ENCODE results near the gene CFAP54. TPM values are rescaled to one million over a fixed set of nuclear protein-coding genes. Genes with fewer than 3 reads are reported as not detected.

CFAP54 gene
- polyA plus RNA-seq, 1 donor from 2014 or later, result 1.1 TPM

DNA sequence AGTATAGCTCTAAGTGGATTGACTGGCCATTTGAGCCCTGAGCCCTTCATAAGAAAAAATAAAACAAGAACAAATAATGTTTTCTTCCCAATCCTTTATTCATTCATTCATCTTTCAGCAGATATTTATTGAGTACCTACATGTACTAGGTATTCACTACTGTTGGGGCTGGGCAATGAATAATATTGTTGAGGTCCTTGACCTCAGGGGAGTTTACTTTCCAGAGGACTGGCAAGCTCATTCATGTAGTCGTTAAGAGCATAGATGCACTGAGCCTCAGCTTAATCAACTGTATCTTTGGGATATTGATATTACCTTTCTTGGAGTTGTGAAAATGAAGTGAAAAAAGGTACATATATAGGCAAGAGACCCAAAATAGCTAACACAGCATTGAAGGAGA, 7.6 kb downstream of the CFAP54 start:
- Histone ChIP-seq H3K27ac (ENCODE audit: low read length) (no peak overlapping the region), H3K36me3 (ENCODE audit: insufficient read depth, low read length) (no peaks in the 10 kb centered on the region), H2AFZ (ENCODE audit: low read depth, low read length) (no peak overlapping the region), H3K27me3 (ENCODE audit: insufficient read depth, low read depth, low read length) (no peaks in the 10 kb centered on the region), H3K79me2 (replicated peaks; ENCODE audit: insufficient read depth, low read length) (no peaks in the 10 kb centered on the region), H3K9ac (ENCODE audit: low read length) (no peak overlapping the region), H3K9me2 (ENCODE audit: insufficient read depth, low read length) (no peaks in the 10 kb centered on the region), H3K4me2 (ENCODE audit: low read length) (no peak overlapping the region), H4K20me1 (ENCODE audit: insufficient read depth) (no peaks in the 10 kb centered on the region), H3K9me3 (ENCODE audit: low read length) (no peaks in the 10 kb centered on the region), H3F3A (ENCODE audit: insufficient read depth, low read length, poor library complexity, severe bottlenecking) (no peaks in the 10 kb centered on the region), H3K4me3 (ENCODE audit: low read length) (no peak overlapping the region)
- TF ChIP-seq RAD21 (conservative IDR thresholded peaks at IDR 0.05) (no peak), EP300 (conservative IDR thresholded peaks at IDR 0.05; ENCODE audit: poor library complexity, severe bottlenecking) (no peak), EZH2 (IDR thresholded peaks at IDR 0.05; ENCODE audit: borderline replicate concordance, insufficient read depth, low read length, poor library complexity, severe bottlenecking) (no peak)

DNA sequence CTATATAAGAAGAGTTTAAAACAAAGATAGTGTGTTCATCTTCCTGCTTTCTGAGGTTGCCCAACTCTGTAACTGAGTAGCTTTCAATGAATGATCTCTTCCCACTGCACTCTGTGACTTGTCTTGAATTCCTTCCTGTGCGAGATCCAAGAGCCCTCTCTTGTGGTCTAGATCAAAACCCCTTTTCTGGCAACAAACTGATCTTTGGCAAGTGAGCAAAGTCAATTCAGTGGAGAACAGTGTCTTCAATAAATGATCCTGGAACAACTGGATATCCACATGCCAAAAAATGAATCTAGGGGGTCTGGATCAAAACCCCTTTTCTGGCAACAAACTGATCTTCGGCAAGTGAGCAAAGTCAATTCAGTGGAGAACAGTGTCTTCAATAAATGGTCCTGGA, 8.5 kb downstream of the CFAP54 start:
- Histone ChIP-seq H3K4me3 (ENCODE audit: low read length) (no peak overlapping the region), H3K9ac (ENCODE audit: low read length) (no peak overlapping the region), H3K27ac (ENCODE audit: low read length) (no peak overlapping the region), H3F3A (ENCODE audit: insufficient read depth, low read length, poor library complexity, severe bottlenecking) (no peaks in the 10 kb centered on the region), H3K9me3 (ENCODE audit: low read length) (no peaks in the 10 kb centered on the region), H3K4me2 (ENCODE audit: low read length) (no peak overlapping the region), H3K27me3 (ENCODE audit: insufficient read depth, low read depth, low read length) (no peaks in the 10 kb centered on the region), H3K36me3 (ENCODE audit: insufficient read depth, low read length) (no peaks in the 10 kb centered on the region), H3K79me2 (replicated peaks; ENCODE audit: insufficient read depth, low read length) (no peaks in the 10 kb centered on the region), H3K9me2 (ENCODE audit: insufficient read depth, low read length) (no peaks in the 10 kb centered on the region), H4K20me1 (ENCODE audit: insufficient read depth) (no peaks in the 10 kb centered on the region), H2AFZ (ENCODE audit: low read depth, low read length) (no peak overlapping the region)
- TF ChIP-seq EP300 (conservative IDR thresholded peaks at IDR 0.05; ENCODE audit: poor library complexity, severe bottlenecking) (no peak), POLR2AphosphoS5 (IDR thresholded peaks at IDR 0.05) (no peak), SMC3 (conservative IDR thresholded peaks at IDR 0.05; ENCODE audit: poor library complexity) (no peak), RAD21 (conservative IDR thresholded peaks at IDR 0.05) (no peak), MXI1 (conservative IDR thresholded peaks at IDR 0.05; ENCODE audit: poor library complexity, severe bottlenecking) (no peak), TAF1 (IDR thresholded peaks at IDR 0.05; ENCODE audit: low read depth) (no peak), EZH2 (IDR thresholded peaks at IDR 0.05; ENCODE audit: borderline replicate concordance, insufficient read depth, low read length, poor library complexity, severe bottlenecking) (no peak)
- TF ChIP-seq, protein P1, sequence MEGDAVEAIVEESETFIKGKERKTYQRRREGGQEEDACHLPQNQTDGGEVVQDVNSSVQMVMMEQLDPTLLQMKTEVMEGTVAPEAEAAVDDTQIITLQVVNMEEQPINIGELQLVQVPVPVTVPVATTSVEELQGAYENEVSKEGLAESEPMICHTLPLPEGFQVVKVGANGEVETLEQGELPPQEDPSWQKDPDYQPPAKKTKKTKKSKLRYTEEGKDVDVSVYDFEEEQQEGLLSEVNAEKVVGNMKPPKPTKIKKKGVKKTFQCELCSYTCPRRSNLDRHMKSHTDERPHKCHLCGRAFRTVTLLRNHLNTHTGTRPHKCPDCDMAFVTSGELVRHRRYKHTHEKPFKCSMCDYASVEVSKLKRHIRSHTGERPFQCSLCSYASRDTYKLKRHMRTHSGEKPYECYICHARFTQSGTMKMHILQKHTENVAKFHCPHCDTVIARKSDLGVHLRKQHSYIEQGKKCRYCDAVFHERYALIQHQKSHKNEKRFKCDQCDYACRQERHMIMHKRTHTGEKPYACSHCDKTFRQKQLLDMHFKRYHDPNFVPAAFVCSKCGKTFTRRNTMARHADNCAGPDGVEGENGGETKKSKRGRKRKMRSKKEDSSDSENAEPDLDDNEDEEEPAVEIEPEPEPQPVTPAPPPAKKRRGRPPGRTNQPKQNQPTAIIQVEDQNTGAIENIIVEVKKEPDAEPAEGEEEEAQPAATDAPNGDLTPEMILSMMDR (IDR thresholded peaks at IDR 0.05; ENCODE audit: poor library complexity, severe bottlenecking), result no peak
- TF ChIP-seq, protein P2, sequence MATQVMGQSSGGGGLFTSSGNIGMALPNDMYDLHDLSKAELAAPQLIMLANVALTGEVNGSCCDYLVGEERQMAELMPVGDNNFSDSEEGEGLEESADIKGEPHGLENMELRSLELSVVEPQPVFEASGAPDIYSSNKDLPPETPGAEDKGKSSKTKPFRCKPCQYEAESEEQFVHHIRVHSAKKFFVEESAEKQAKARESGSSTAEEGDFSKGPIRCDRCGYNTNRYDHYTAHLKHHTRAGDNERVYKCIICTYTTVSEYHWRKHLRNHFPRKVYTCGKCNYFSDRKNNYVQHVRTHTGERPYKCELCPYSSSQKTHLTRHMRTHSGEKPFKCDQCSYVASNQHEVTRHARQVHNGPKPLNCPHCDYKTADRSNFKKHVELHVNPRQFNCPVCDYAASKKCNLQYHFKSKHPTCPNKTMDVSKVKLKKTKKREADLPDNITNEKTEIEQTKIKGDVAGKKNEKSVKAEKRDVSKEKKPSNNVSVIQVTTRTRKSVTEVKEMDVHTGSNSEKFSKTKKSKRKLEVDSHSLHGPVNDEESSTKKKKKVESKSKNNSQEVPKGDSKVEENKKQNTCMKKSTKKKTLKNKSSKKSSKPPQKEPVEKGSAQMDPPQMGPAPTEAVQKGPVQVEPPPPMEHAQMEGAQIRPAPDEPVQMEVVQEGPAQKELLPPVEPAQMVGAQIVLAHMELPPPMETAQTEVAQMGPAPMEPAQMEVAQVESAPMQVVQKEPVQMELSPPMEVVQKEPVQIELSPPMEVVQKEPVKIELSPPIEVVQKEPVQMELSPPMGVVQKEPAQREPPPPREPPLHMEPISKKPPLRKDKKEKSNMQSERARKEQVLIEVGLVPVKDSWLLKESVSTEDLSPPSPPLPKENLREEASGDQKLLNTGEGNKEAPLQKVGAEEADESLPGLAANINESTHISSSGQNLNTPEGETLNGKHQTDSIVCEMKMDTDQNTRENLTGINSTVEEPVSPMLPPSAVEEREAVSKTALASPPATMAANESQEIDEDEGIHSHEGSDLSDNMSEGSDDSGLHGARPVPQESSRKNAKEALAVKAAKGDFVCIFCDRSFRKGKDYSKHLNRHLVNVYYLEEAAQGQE (IDR thresholded peaks at IDR 0.05; ENCODE audit: borderline replicate concordance), result no peak

DNA sequence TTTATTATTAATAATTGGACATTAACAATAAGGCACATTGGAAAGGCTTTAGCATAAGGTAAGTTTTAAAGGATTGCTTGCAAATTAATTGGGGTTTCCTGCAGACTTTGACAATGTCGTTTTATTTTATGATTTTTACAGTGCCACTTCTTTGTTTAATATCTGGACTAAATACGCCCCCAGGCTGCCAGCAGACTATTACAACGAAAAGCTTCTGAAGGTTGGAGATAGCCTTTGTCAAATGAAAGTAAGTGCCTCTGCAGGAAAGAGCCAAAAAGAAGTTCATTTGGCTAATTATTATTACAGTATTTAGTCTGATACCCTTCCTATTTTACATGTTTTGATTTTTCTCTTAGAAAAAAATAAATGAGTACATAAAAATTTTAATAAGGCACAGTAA, 11.3 kb downstream of the CFAP54 start:
- Histone ChIP-seq H3K9me2 (ENCODE audit: insufficient read depth, low read length) (no peaks in the 10 kb centered on the region), H4K20me1 (ENCODE audit: insufficient read depth) (no peaks in the 10 kb centered on the region), H3K79me2 (replicated peaks; ENCODE audit: insufficient read depth, low read length) (no peaks in the 10 kb centered on the region), H3K27me3 (ENCODE audit: insufficient read depth, low read depth, low read length) (no peaks in the 10 kb centered on the region), H3K4me3 (ENCODE audit: low read length) (no peak overlapping the region), H3K4me2 (ENCODE audit: low read length) (no peak overlapping the region), H3K36me3 (ENCODE audit: insufficient read depth, low read length) (no peaks in the 10 kb centered on the region), H2AFZ (ENCODE audit: low read depth, low read length) (no peak overlapping the region), H3K9me3 (ENCODE audit: low read length) (no peaks in the 10 kb centered on the region), H3K9ac (ENCODE audit: low read length) (no peak overlapping the region), H3F3A (ENCODE audit: insufficient read depth, low read length, poor library complexity, severe bottlenecking) (no peaks in the 10 kb centered on the region), H3K27ac (ENCODE audit: low read length) (no peak overlapping the region)
- TF ChIP-seq TAF1 (IDR thresholded peaks at IDR 0.05; ENCODE audit: low read depth) (no peak), RAD21 (conservative IDR thresholded peaks at IDR 0.05) (no peak), POLR2AphosphoS5 (IDR thresholded peaks at IDR 0.05) (no peak), SMC3 (conservative IDR thresholded peaks at IDR 0.05; ENCODE audit: poor library complexity) (no peak), MXI1 (conservative IDR thresholded peaks at IDR 0.05; ENCODE audit: poor library complexity, severe bottlenecking) (no peak), EP300 (conservative IDR thresholded peaks at IDR 0.05; ENCODE audit: poor library complexity, severe bottlenecking) (no peak), EZH2 (IDR thresholded peaks at IDR 0.05; ENCODE audit: borderline replicate concordance, insufficient read depth, low read length, poor library complexity, severe bottlenecking) (no peak)
- TF ChIP-seq, protein P1 (IDR thresholded peaks at IDR 0.05; ENCODE audit: poor library complexity, severe bottlenecking), result no peak
- TF ChIP-seq, protein P2 (IDR thresholded peaks at IDR 0.05; ENCODE audit: borderline replicate concordance), result no peak

Measured in neural cell (in vitro differentiated cells).